Keratinocyte (primary cell): ENCODE data around the gene SRSF1.

ENCODE experiments used
- CTCF ChIP-seq, 3 experiments: IDR thresholded peaks in 1 of 3; conservative IDR thresholded peaks in 1 of 3; optimal IDR thresholded peaks in 1 of 3; 2 replicates in 2 of 3; 3 replicates in 1 of 3; pipeline versions ENCODE3 to v1.5.1; 2011; ENCODE audit warnings: low read length in 3 of 3, mild to moderate bottlenecking in 3 of 3, moderate library complexity in 2 of 3, control low read depth in 1 of 3, inconsistent platforms in 1 of 3; ENCODE audit not compliant: insufficient read depth in 2 of 3; ENCODE audit errors: extremely low read depth in 1 of 3
- EZH2 ChIP-seq: IDR thresholded peaks from one replicate; pipeline ENCODE4 v1.6.1; 2012; ENCODE audit warnings: inconsistent platforms, mild to moderate bottlenecking, low read length, moderate library complexity

- TF ChIP-seq CTCF (optimal IDR thresholded peaks at IDR 0.05 in 1 of 3, IDR thresholded peaks at IDR 0.05 in 1 of 3, conservative IDR thresholded peaks at IDR 0.05 in 1 of 3; ENCODE audit: extremely low read depth in 1 of 3, insufficient read depth in 2 of 3, low read length in 3 of 3) (no peak), EZH2 (no peak)
These were observed 3.0 kb downstream of the SRSF1 start for GRCh38 chr17:58004060-58004459.
